Fibroblast of mammary gland (primary cell): ENCODE data around the gene GRIN2C.

ENCODE experiments used
- DNase-seq: peaks from one replicate; pipeline ENCODE4 v3.0.0-alpha.2; 2010; ENCODE audit warnings: low read depth
- H3K4me3 ChIP-seq: 2 replicates; pipeline ENCODE4 v1.5.1; 2011; ENCODE audit warnings: low read depth, mild to moderate bottlenecking, low read length, moderate library complexity; ENCODE audit not compliant: control insufficient read depth
- CTCF ChIP-seq: conservative IDR thresholded peaks from 2 replicates; pipeline ENCODE4 v1.5.1; 2011; ENCODE audit warnings: low read depth, low read length, inconsistent platforms; ENCODE audit not compliant: control insufficient read depth, insufficient read depth

Gene GRIN2C

GRCh38 chr17:74862919-74863318 is 3.2 kb upstream of the GRIN2C start:
- no peak for TF ChIP-seq CTCF
- DNase-seq = no peak
- no peak overlapping the region for H3K4me3 ChIP-seq

- DNase-seq = no peak
- H3K4me3 ChIP-seq = no peak overlapping the region
- peak; percentile 50 for TF ChIP-seq CTCF
Measured at GRCh38 chr17:74862108-74862901, 2.6 kb upstream of the GRIN2C start.

- DNase-seq = no peak
- H3K4me3 ChIP-seq = no peak overlapping the region
- TF ChIP-seq CTCF = no peak
Measured at GRCh38 chr17:74861662-74862107, 2.0 kb upstream of the GRIN2C start.

GRCh38 chr17:74860872-74861661 is 1.4 kb upstream of the GRIN2C start:
- H3K4me3 ChIP-seq = no peak overlapping the region
- DNase-seq = no peak
- TF ChIP-seq CTCF = no peak

- DNase-seq = no peak
- no peak overlapping the region for H3K4me3 ChIP-seq
- no peak for TF ChIP-seq CTCF
Measured at GRCh38 chr17:74860229-74860871, 665 bp upstream of the GRIN2C start.

- TF ChIP-seq CTCF = no peak
- H3K4me3 ChIP-seq = no peak overlapping the region
- no peak for DNase-seq
Measured at GRCh38 chr17:74858672-74859458, 820 bp downstream of the GRIN2C start.
